ENCODE measurements around the gene EPHX1. TPM values are rescaled to one million over a fixed set of nuclear protein-coding genes. Genes with fewer than 3 reads are reported as not detected.

The EPHX1 gene
- total and polyA plus RNA-seq, 7 donors: 19.4 to 209 (median 95.8) TPM

DNA sequence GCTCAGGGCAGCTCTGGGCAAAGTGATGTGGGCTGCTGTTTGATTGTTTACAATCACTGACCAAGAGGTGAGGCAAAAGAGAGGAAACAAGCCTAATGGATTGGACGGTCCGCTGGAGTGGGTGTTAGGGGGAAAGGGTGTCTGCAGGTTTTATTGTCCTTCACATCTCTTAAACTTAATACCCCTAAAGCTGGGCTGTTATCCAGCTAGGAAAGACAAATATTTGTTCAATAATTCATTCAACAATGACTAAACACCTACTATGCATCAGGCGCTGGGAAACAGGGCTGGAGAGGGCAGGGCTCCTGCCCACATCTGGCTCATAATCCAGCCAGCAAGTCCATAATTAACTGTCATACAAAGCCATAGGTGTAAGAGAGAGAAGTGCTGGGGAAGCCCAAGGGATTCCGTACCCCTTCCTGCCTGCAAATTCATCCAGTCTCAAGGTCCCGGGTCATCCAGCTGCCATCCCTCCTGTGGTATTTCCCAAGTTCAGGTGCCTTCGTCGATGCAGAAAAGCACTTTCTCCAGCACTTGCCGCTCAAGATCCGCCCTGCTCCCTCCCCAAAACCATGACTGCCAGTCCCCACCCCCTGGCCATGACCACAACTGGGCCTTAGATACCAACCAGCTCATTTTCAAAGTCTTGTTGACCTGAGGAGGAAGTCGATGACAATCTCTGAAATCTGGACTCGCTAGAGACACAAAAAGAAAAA lies 61.6 kb downstream of the EPHX1 start:
- no peak for DNase-seq
- no peak overlapping the region for H3K4me3 ChIP-seq
- peaks cover 7 to 94% of the 10 kb centered on the region in 2 donors for H3K36me3 ChIP-seq (ENCODE audit: insufficient read depth in 1 of 2, low read depth in 1 of 2)
- TF ChIP-seq, protein P1, sequence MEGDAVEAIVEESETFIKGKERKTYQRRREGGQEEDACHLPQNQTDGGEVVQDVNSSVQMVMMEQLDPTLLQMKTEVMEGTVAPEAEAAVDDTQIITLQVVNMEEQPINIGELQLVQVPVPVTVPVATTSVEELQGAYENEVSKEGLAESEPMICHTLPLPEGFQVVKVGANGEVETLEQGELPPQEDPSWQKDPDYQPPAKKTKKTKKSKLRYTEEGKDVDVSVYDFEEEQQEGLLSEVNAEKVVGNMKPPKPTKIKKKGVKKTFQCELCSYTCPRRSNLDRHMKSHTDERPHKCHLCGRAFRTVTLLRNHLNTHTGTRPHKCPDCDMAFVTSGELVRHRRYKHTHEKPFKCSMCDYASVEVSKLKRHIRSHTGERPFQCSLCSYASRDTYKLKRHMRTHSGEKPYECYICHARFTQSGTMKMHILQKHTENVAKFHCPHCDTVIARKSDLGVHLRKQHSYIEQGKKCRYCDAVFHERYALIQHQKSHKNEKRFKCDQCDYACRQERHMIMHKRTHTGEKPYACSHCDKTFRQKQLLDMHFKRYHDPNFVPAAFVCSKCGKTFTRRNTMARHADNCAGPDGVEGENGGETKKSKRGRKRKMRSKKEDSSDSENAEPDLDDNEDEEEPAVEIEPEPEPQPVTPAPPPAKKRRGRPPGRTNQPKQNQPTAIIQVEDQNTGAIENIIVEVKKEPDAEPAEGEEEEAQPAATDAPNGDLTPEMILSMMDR (IDR thresholded peaks at IDR 0.05): no peak
- ATAC-seq: no peak
- 74 to 86% (median 76%) methylated on average over 11 of the region's 11 CpGs for WGBS, 3 donors
- no peak overlapping the region for H3K27ac ChIP-seq
- intact Hi-C loops (cut with DNase I): loop anchor here in 1 of 2 donors (10.0 kb wide), 1 partner anchor 103 kb away; no protein-coding TSS in a partner anchor
- H3K4me1 ChIP-seq: peaks cover under 1% of the 10 kb centered on the region
- no peaks in the 10 kb centered on the region for H3K27me3 ChIP-seq (ENCODE audit: insufficient read depth in 3 of 3, low read length in 2 of 3)
- H3K9me3 ChIP-seq: no peaks in the 10 kb centered on the region

DNA sequence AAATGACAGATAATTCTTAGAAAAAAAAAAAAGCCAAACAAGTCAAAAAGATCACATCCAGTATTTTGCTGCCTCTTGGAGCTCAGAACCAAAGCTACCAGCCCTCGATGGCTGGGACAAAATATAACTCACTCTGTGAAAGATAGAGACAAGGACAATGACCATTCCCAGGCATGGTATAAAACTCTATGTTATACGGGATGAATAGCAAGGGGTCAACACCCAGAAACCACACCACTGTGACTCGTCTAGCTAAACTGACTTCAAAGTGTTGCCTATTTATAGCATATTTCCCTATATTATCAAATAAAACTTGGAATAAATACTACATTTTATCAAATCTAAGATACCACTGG lies 62.1 kb downstream of the EPHX1 start:
- TF ChIP-seq, protein P1 (IDR thresholded peaks at IDR 0.05): no peak
- Histone ChIP-seq H3K36me3 (ENCODE audit: insufficient read depth in 1 of 2, low read depth in 1 of 2) (peaks cover 7 to 94% of the 10 kb centered on the region in 2 donors), H3K27ac (no peak overlapping the region), H3K4me1 (peaks cover 6% of the 10 kb centered on the region), H3K4me3 (no peak overlapping the region), H3K9me3 (no peaks in the 10 kb centered on the region), H3K27me3 (ENCODE audit: insufficient read depth in 3 of 3, low read length in 2 of 3) (no peaks in the 10 kb centered on the region)
- 78 to 85% (median 82%) methylated on average over 3 of the region's 3 CpGs for WGBS, 3 donors
- intact Hi-C loops (cut with DNase I): loop anchor here in 1 of 2 donors (10.0 kb wide), 1 partner anchor 103 kb away; no protein-coding TSS in a partner anchor
- ATAC-seq (no peak), DNase-seq (no peak)

DNA sequence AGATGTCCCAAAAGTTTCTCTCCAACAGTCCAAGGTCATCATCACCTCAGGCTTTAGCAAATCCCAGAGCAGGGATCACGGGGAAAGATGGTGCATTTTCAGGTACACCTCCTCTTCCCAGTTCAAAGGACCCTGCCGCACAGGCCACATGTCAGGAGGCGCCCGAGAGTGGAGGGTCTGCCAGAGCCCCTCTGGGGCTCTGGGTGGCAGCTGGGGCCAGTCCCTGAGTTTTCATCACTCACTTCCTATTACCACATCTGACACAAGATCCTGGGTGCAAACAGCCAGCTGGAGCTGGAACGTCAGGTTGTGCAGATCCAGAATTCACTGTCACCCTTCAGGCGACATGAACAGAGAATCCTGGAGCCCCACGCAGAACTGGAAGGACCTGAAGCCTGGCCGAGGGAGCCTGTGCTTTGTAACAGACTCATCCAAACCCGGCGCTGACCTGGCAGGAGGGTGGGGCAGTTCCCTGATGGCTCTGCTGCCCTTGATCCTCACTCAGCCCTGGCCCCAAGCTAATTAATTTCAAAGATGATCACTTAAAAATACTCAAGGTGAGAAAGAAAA lies 63.4 kb downstream of the EPHX1 start:
- DNase-seq: no peak
- Histone ChIP-seq H3K9me3 (no peaks in the 10 kb centered on the region), H3K27ac (no peak overlapping the region), H3K36me3 (ENCODE audit: insufficient read depth in 1 of 2, low read depth in 1 of 2) (peaks cover 4 to 85% of the 10 kb centered on the region in 2 donors), H3K27me3 (ENCODE audit: insufficient read depth in 3 of 3, low read length in 2 of 3) (no peaks in the 10 kb centered on the region), H3K4me1 (peaks cover 19% of the 10 kb centered on the region), H3K4me3 (no peak overlapping the region)
- ATAC-seq: no peak
- 75 to 88% (median 78%) methylated on average over 10 of the region's 10 CpGs for WGBS, 3 donors
- intact Hi-C loops (cut with DNase I): loop anchor here in 1 of 2 donors (10.0 kb wide), 1 partner anchor 101 kb away; no protein-coding TSS in a partner anchor
- TF ChIP-seq, protein P1 (IDR thresholded peaks at IDR 0.05): no peak

DNA sequence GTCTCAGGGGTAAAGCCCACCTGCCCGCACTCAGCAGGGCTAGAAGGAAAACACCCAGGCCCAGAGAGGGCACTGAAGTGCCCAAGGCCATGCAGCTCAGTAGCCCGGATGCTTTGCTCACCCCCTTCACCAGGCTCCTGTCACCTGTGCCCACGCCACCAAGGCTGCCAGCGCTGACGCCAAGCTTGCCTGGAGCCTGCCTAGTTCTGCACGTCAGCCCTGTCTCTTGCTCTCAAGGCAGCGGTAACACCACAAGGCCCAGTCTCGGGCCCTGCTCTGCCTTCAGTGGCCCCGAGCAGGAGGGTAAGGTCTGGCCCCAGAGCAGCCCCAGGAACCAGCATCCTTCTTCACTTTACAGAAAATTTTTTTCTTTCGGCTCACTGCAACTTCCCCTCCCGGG lies 64.5 kb downstream of the EPHX1 start:
- Histone ChIP-seq H3K4me3 (no peak overlapping the region), H3K9me3 (no peaks in the 10 kb centered on the region), H3K4me1 (peaks cover 28% of the 10 kb centered on the region), H3K36me3 (ENCODE audit: insufficient read depth in 1 of 2, low read depth in 1 of 2) (peaks cover 4 to 74% of the 10 kb centered on the region in 2 donors), H3K27ac (no peak overlapping the region), H3K27me3 (ENCODE audit: insufficient read depth in 3 of 3, low read length in 2 of 3) (no peaks in the 10 kb centered on the region)
- 94 to 96% (median 95%) methylated on average over 11 of the region's 11 CpGs for WGBS, 3 donors
- TF ChIP-seq, protein P1 (IDR thresholded peaks at IDR 0.05): no peak
- DNase-seq (no peak), ATAC-seq (no peak)
- intact Hi-C loops (cut with DNase I): loop anchor here in 1 of 2 donors (10.0 kb wide), 1 partner anchor 100 kb away; no protein-coding TSS in a partner anchor
